SU-DHL-6 (cell line): Measurements from ENCODE around the gene AFF3.

Source experiments
- H2AFZ ChIP-seq: fragments of 200-600 bp; sonication (generic); 2 replicates; pipeline ENCODE4 v1.6.1; 2014; ENCODE audit warnings: low read depth, mild to moderate bottlenecking, moderate library complexity, mixed read lengths, antibody characterized with exemption, low read length; ENCODE audit not compliant: severe bottlenecking
- H3F3A ChIP-seq: fragments of 200-600 bp; shearing (Covaris generic); 2 replicates; pipeline ENCODE4 v1.6.0; 2016; ENCODE audit warnings: antibody characterized with exemption, mild to moderate bottlenecking; ENCODE audit not compliant: insufficient read depth
- H3K27ac ChIP-seq: fragments of 200-600 bp; sonication (generic); 2 replicates; pipeline ENCODE4 v1.5.1; 2016; ENCODE audit warnings: low read depth, mild to moderate bottlenecking, low read length, moderate library complexity, mixed read lengths
- H3K27me3 ChIP-seq: fragments of 200-600 bp; sonication (generic), shearing (Covaris generic); 2 replicates; pipeline ENCODE4 v1.6.0; 2014; ENCODE audit warnings: mild to moderate bottlenecking, low read length
- H3K36me3 ChIP-seq: fragments of 200-600 bp; sonication (generic); 2 replicates; pipeline ENCODE4 v1.6.1; 2014; ENCODE audit warnings: mild to moderate bottlenecking, low read length, mixed read lengths
- H3K4me2 ChIP-seq: fragments of 300-600, 200-600 bp; shearing (Covaris generic), sonication (generic); 2 replicates; pipeline ENCODE4 v1.6.0; 2014; ENCODE audit warnings: low read length, low read depth, mild to moderate bottlenecking; ENCODE audit not compliant: poor library complexity, severe bottlenecking
- H3K4me3 ChIP-seq: fragments of 200-600 bp; sonication (generic); 2 replicates; pipeline ENCODE4 v1.5.1; 2014; ENCODE audit warnings: antibody characterized with exemption, low read length, mild to moderate bottlenecking, mixed read lengths; ENCODE audit not compliant: insufficient read depth, poor library complexity, severe bottlenecking
- H3K79me2 ChIP-seq: fragments of 200-600 bp; sonication (generic); 2 replicates; pipeline ENCODE4 v1.6.1; 2014; ENCODE audit warnings: mild to moderate bottlenecking, low read length, moderate library complexity; ENCODE audit not compliant: insufficient read depth
- H3K9ac ChIP-seq: fragments of 200-600 bp; sonication (generic); 2 replicates; pipeline ENCODE4 v1.7.0; 2014; ENCODE audit warnings: mild to moderate bottlenecking, low read length
- H3K9me2 ChIP-seq: fragments of 200-600 bp; sonication (generic); replicated peaks from 2 replicates; pipeline ENCODE4 v1.6.1; 2014; ENCODE audit warnings: low read length; ENCODE audit not compliant: insufficient read depth
- H3K9me3 ChIP-seq: fragments of 200-600 bp; sonication (generic); 2 replicates; pipeline ENCODE4 v1.6.1; 2014; ENCODE audit warnings: low read length, mixed read lengths; ENCODE audit not compliant: insufficient read depth
- H4K20me1 ChIP-seq: fragments of 200-600 bp; sonication (generic); 2 replicates; pipeline ENCODE4 v1.6.1; 2014; ENCODE audit warnings: low read depth, mild to moderate bottlenecking, antibody characterized with exemption, low read length, moderate library complexity, mixed read lengths
- EZH2phosphoT487 ChIP-seq: fragments of 200-600 bp; sonication (generic), shearing (Covaris generic); conservative IDR thresholded peaks from 2 replicates; pipeline ENCODE4 v1.6.1; 2018; ENCODE audit warnings: mild to moderate bottlenecking, antibody characterized with exemption, low read length, moderate library complexity, mixed read lengths
- TF ChIP-seq, protein P1 (sequence below): fragments of 200-600 bp; sonication (generic); IDR thresholded peaks from one replicate; pipeline ENCODE4 v1.5.1; 2017; ENCODE audit warnings: antibody characterized with exemption, mild to moderate bottlenecking, low read length, moderate library complexity; ENCODE audit not compliant: insufficient read depth, poor library complexity, severe bottlenecking

Gene AFF3

DNA sequence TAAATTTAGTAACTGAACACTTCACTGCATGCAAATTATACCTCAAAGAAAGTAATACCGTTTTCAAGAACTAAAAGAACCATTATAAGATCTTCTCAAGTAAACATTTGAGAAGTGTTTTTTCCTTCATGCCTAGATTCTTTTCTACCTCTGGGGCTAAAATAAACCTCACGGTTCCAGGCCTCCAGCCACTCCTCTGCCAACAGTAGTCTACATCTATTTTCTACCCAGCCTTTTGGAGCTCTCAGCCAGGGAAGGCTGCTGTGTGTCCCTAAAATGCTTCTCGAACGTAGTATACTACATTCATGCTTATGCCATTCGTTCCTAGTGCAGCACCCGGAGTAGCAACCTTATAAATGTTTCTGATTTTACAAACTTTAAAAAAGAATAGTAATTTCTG, 219.7 kb downstream of the AFF3 start:
- no peaks in the 10 kb centered on the region for H3K9me3 ChIP-seq
- no peaks in the 10 kb centered on the region for H3K79me2 ChIP-seq
- H3K4me2 ChIP-seq: no peak overlapping the region
- no peaks in the 10 kb centered on the region for H3K9me2 ChIP-seq
- no peak overlapping the region for H3K27ac ChIP-seq
- no peaks in the 10 kb centered on the region for H4K20me1 ChIP-seq
- TF ChIP-seq, protein P1, sequence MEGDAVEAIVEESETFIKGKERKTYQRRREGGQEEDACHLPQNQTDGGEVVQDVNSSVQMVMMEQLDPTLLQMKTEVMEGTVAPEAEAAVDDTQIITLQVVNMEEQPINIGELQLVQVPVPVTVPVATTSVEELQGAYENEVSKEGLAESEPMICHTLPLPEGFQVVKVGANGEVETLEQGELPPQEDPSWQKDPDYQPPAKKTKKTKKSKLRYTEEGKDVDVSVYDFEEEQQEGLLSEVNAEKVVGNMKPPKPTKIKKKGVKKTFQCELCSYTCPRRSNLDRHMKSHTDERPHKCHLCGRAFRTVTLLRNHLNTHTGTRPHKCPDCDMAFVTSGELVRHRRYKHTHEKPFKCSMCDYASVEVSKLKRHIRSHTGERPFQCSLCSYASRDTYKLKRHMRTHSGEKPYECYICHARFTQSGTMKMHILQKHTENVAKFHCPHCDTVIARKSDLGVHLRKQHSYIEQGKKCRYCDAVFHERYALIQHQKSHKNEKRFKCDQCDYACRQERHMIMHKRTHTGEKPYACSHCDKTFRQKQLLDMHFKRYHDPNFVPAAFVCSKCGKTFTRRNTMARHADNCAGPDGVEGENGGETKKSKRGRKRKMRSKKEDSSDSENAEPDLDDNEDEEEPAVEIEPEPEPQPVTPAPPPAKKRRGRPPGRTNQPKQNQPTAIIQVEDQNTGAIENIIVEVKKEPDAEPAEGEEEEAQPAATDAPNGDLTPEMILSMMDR: no peak
- no peak for TF ChIP-seq EZH2phosphoT487
- no peak overlapping the region for H2AFZ ChIP-seq
- no peaks in the 10 kb centered on the region for H3K36me3 ChIP-seq
- no peak overlapping the region for H3K4me3 ChIP-seq
- H3F3A ChIP-seq: no peaks in the 10 kb centered on the region
- no peak overlapping the region for H3K9ac ChIP-seq
- H3K27me3 ChIP-seq: no peaks in the 10 kb centered on the region

DNA sequence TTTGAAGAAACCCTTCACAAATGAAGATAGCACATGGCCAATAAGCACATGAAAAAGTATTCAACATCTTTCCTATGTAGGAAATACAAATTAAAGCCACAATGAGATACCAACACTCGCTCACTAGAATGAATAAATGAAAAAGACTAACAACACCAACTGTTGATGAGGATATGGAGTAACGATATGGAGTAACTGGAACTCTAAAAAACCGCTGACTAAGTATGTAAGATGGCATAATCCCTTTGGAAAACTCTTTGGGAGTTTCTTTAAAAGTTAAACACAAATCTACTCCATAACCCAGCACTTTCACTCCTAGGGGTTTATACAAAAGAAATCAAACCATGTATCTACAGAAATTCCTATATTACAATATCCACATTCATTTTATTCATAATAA, 220.5 kb downstream of the AFF3 start:
- H3K9me3 ChIP-seq: no peaks in the 10 kb centered on the region
- no peaks in the 10 kb centered on the region for H3K79me2 ChIP-seq
- H3F3A ChIP-seq: no peaks in the 10 kb centered on the region
- no peak overlapping the region for H2AFZ ChIP-seq
- no peaks in the 10 kb centered on the region for H3K27me3 ChIP-seq
- H3K27ac ChIP-seq: no peak overlapping the region
- H4K20me1 ChIP-seq: no peaks in the 10 kb centered on the region
- no peak overlapping the region for H3K4me3 ChIP-seq
- H3K9me2 ChIP-seq: no peaks in the 10 kb centered on the region
- no peak overlapping the region for H3K9ac ChIP-seq
- TF ChIP-seq, protein P1: no peak
- no peaks in the 10 kb centered on the region for H3K36me3 ChIP-seq
- H3K4me2 ChIP-seq: no peak overlapping the region

DNA sequence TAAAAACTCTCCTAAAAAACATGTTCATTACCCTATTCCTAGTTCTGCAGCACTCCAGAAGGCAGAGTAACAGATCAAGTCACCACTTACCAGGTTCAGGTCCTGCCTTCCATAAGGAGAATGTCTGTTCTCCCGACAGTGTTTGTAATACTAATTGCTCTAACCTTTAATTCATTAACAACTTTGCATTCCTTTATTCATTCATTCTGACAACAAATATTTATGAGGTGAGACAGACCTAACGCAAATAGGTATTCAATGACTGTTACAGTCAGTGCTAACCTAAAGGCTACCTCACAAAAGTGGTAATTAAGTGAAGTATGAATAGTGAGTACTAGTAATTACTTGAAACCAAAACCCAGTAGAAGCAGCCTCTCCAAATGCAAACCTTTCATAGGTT, 224.0 kb downstream of the AFF3 start:
- Histone ChIP-seq H3K9ac (no peak overlapping the region), H3K27ac (no peak overlapping the region), H2AFZ (no peak overlapping the region), H3K4me3 (no peak overlapping the region), H3F3A (no peaks in the 10 kb centered on the region), H3K36me3 (no peaks in the 10 kb centered on the region), H3K9me2 (no peaks in the 10 kb centered on the region), H3K4me2 (no peak overlapping the region), H3K79me2 (no peaks in the 10 kb centered on the region), H3K27me3 (no peaks in the 10 kb centered on the region), H3K9me3 (no peaks in the 10 kb centered on the region), H4K20me1 (no peaks in the 10 kb centered on the region)
- TF ChIP-seq, protein P1: no peak
- TF ChIP-seq EZH2phosphoT487: no peak

DNA sequence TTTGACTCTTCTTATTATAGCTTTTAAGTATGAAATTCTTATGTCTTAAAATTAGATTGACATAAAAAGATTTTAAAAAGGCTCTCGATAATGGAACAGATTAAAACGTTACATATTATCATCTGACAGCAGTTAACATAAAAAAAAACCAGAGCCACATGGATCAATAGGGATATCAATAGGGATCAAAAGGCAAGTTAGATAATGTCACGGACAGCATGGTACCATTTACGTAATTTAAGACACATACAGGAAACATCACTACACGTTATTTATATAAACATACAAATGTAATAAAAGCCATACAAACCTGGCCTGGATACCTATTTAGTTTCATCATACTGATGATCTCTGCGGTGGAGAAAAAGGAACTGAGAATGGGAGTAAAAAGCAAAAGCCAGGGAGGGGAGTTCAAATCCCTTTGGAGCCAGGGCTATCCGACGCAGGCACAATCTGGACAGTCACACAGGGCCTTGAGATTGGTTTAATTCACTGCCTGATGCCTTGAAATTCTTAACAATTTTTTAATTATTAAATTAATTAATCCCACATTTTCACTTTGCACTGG, 227.2 kb downstream of the AFF3 start:
- Histone ChIP-seq H3K27me3 (no peaks in the 10 kb centered on the region), H3K4me2 (no peak overlapping the region), H2AFZ (no peak overlapping the region), H3K36me3 (no peaks in the 10 kb centered on the region), H3K9ac (no peak overlapping the region), H3K27ac (no peak overlapping the region), H3K79me2 (no peaks in the 10 kb centered on the region), H4K20me1 (no peaks in the 10 kb centered on the region), H3F3A (no peaks in the 10 kb centered on the region), H3K4me3 (no peak overlapping the region), H3K9me3 (no peaks in the 10 kb centered on the region), H3K9me2 (no peaks in the 10 kb centered on the region)
- TF ChIP-seq EZH2phosphoT487: no peak
- TF ChIP-seq, protein P1: no peak
